PC-3 (cell line): Measurements from ENCODE around the gene LENG9. TPM values are rescaled to one million over a fixed set of nuclear protein-coding genes. Genes with fewer than 3 reads are reported as not detected.
"Not testable (repeated sequence)": the region's sequence is repeated elsewhere in the genome, so short reads cannot be mapped to it uniquely, and the experiment has no call there.

Experiments
- ATAC-seq: fragments of 200-7000 bp; cut with Tn5 transposase; 2 replicates; pipeline ENCODE4 v1.9.1; 2020; ENCODE audit warnings: mild to moderate bottlenecking, moderate library complexity
- BruUV-seq: library from RNA; stranded (reverse); fragments of 400-500 nt; replicated peaks from 2 replicates; lab custom pipeline; 2021; lab: Mats Ljungman, UMichigan
- CTCF ChIA-PET: fragments of 300-600 bp; sonication (Branson Sonifier 250); formaldehyde crosslinking; loops from one replicate; lab custom pipeline; 2022; ENCODE audit warnings: antibody characterized with exemption; lab: Charles Lee
- POLR2A ChIA-PET: fragments of 300-600 bp; sonication (Branson Sonifier 250); formaldehyde crosslinking; loops from one replicate; lab custom pipeline; 2022; ENCODE audit warnings: antibody characterized with exemption; ENCODE audit not compliant: unreplicated experiment; lab: Charles Lee
- DNase-seq: peaks from one replicate; pipeline ENCODE4 v3.0.0-alpha.2; 2015
- H2AFZ ChIP-seq: fragments of 300-600 bp; sonication (generic); 2 replicates; pipeline ENCODE4 v1.6.0; 2016; ENCODE audit warnings: antibody characterized with exemption, low read length
- H3F3A ChIP-seq: fragments of 300-600 bp; sonication (generic); one replicate; pipeline ENCODE4 v1.6.0; 2017; ENCODE audit warnings: antibody characterized with exemption, low read length, control low read depth, mild to moderate bottlenecking; ENCODE audit not compliant: unreplicated experiment
- H3K27ac ChIP-seq: fragments of 300-600 bp; sonication (generic); 2 replicates; pipeline ENCODE4 v1.5.1; 2016; ENCODE audit warnings: mild to moderate bottlenecking, low read length
- H3K27me3 ChIP-seq: fragments of 300-600 bp; sonication (generic); 2 replicates; pipeline ENCODE4 v1.6.1; 2016; ENCODE audit warnings: low read length, mixed read lengths
- H3K36me3 ChIP-seq: fragments of 300-600 bp; sonication (generic); 2 replicates; pipeline ENCODE4 v1.6.1; 2016; ENCODE audit warnings: low read depth, mixed run types, low read length, mixed read lengths
- H3K4me1 ChIP-seq: fragments of 300-600 bp; sonication (generic); 2 replicates; pipeline ENCODE4 v1.5.1; 2016; ENCODE audit warnings: low read length; ENCODE audit not compliant: insufficient read depth
- H3K4me2 ChIP-seq: fragments of 300-600 bp; sonication (generic); 2 replicates; pipeline ENCODE4 v1.6.0; 2016; ENCODE audit warnings: low read length
- H3K4me3 ChIP-seq: fragments of 300-600 bp; sonication (generic); 2 replicates; pipeline ENCODE4 v1.5.1; 2016; ENCODE audit warnings: mild to moderate bottlenecking, low read length, mixed read lengths
- H3K79me2 ChIP-seq: fragments of 300-600 bp; sonication (generic); 2 replicates; pipeline ENCODE4 v1.6.1; 2017; ENCODE audit warnings: low read length, mixed read lengths
- H3K9ac ChIP-seq: fragments of 300-600 bp; sonication (generic); 2 replicates; pipeline ENCODE4 v1.6.0; 2016; ENCODE audit warnings: mild to moderate bottlenecking, low read length
- H3K9me2 ChIP-seq: fragments of 300-600 bp; sonication (generic); replicated peaks from 2 replicates; pipeline ENCODE4 v1.6.1; 2016; ENCODE audit warnings: mixed run types, low read length, mixed read lengths
- H3K9me3 ChIP-seq: fragments of 300-600 bp; sonication (generic); 2 replicates; pipeline ENCODE4 v1.6.1; 2016; ENCODE audit warnings: low read length, mixed read lengths
- H4K20me1 ChIP-seq: fragments of 300-600 bp; sonication (generic); 2 replicates; pipeline ENCODE4 v1.6.1; 2016; ENCODE audit warnings: low read length, mixed read lengths
- EZH2 ChIP-seq: fragments of 300-600 bp; sonication (generic); IDR thresholded peaks from one replicate; pipeline ENCODE4 v1.6.1; 2017; ENCODE audit warnings: antibody characterized with exemption, mild to moderate bottlenecking, low read length; ENCODE audit not compliant: unreplicated experiment
- EZH2phosphoT487 ChIP-seq: fragments of 300-600 bp; sonication (generic); IDR thresholded peaks from 2 replicates; pipeline ENCODE4 v1.6.1; 2018; ENCODE audit warnings: mild to moderate bottlenecking, antibody characterized with exemption, low read length, borderline replicate concordance
- intact Hi-C: fragments of 100-400 bp; cut with micrococcal nuclease; formaldehyde crosslinking; loops from 2 replicates; pipeline ENCODE4 v1.9.0; 2023
- total RNA-seq: library from RNA; depleted of rRNA; stranded (reverse); fragments of >200 nt; gene quantifications from 2 replicates; pipeline ENCODE4 v1.2.3, GENCODE V29; 2014
- TF ChIP-seq, protein P1 (sequence below): fragments of 300-600 bp; sonication (generic); conservative IDR thresholded peaks from 2 replicates; pipeline ENCODE4 v1.5.1; 2017; ENCODE audit warnings: antibody characterized with exemption, low read depth, mild to moderate bottlenecking, low read length

Gene LENG9
- total RNA-seq, 1 experiment from 2014 or later, result 7.1 TPM

DNA sequence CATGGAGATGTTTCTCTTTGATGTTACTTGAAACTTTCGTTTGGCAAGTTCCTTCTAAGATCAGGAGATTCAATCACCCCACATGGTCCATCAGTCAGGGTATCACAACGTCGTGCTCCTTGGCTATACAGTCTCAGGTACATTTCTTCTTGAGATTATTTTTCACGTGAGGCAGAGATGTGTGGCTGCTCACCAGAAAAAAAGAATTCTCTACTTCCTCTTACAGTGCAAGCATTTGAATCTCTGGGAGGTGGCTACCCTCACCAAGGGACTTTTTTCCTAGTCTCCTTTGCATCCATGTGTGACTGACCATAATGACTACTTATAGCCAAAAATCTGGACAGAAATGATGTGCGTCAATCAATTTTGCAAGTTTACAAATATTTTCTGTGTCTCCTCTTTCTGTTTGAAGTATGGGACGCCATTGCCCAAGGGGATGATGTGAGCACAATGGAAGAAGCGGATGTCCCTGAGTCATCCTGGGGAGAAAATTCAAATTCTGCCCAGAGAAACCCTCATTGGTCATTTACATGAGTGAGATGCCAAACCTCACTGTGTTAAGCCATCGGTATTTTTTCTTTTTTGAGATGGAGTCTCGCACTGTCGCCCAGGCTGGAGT is 30.5 kb upstream of the LENG9 start:
- no peaks in the 10 kb centered on the region for H3K79me2 ChIP-seq
- no peak overlapping the region for H3K27ac ChIP-seq
- intact Hi-C loops, result no loop called here
- H3K4me3 ChIP-seq, result no peak overlapping the region
- H3F3A ChIP-seq, result no peaks in the 10 kb centered on the region
- ChIA-PET CTCF (no interaction called here), POLR2A (no interaction called here)
- H3K27me3 ChIP-seq, result peaks cover 86% of the 10 kb centered on the region
- no peaks in the 10 kb centered on the region for H3K9me3 ChIP-seq
- BruUV-seq, result no TSS peak
- no peaks in the 10 kb centered on the region for H3K9me2 ChIP-seq
- H3K9ac ChIP-seq, result no peak overlapping the region
- no peak overlapping the region for H3K4me2 ChIP-seq
- no peaks in the 10 kb centered on the region for H3K4me1 ChIP-seq
- no peak for TF ChIP-seq EZH2phosphoT487
- no peak for TF ChIP-seq EZH2
- TF ChIP-seq, protein P1, sequence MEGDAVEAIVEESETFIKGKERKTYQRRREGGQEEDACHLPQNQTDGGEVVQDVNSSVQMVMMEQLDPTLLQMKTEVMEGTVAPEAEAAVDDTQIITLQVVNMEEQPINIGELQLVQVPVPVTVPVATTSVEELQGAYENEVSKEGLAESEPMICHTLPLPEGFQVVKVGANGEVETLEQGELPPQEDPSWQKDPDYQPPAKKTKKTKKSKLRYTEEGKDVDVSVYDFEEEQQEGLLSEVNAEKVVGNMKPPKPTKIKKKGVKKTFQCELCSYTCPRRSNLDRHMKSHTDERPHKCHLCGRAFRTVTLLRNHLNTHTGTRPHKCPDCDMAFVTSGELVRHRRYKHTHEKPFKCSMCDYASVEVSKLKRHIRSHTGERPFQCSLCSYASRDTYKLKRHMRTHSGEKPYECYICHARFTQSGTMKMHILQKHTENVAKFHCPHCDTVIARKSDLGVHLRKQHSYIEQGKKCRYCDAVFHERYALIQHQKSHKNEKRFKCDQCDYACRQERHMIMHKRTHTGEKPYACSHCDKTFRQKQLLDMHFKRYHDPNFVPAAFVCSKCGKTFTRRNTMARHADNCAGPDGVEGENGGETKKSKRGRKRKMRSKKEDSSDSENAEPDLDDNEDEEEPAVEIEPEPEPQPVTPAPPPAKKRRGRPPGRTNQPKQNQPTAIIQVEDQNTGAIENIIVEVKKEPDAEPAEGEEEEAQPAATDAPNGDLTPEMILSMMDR, result no peak
- DNase-seq (no peak), ATAC-seq (no peak)
- no peak overlapping the region for H2AFZ ChIP-seq
- H4K20me1 ChIP-seq, result no peaks in the 10 kb centered on the region
- no peaks in the 10 kb centered on the region for H3K36me3 ChIP-seq

DNA sequence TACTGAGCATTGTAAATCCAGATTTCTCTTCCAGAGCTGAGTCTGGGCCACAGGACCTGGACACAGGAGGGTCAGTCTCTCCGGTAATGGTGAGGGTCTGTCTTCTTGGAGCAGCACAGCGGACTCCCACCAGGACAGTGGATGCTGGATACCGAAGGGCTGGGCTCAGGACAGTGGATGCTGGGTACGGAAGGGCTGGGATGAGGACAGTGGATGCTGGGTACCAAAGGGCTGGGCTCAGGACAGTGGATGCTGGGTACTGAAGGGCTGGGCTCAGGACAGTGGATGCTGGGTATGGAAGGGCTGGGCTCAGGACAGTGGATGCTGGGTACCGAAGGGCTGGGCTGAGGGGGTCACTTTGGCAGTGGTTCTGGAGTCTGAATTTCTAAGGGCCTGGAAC is 29.5 kb upstream of the LENG9 start:
- H3K4me2 ChIP-seq, H3K27ac ChIP-seq, H3K9me3 ChIP-seq, H3F3A ChIP-seq, ATAC-seq, H2AFZ ChIP-seq, H3K4me1 ChIP-seq, H3K36me3 ChIP-seq, H4K20me1 ChIP-seq, POLR2A ChIA-PET, H3K79me2 ChIP-seq, H3K4me3 ChIP-seq, intact Hi-C loops, H3K9ac ChIP-seq, DNase-seq, CTCF ChIA-PET, BruUV-seq, H3K9me2 ChIP-seq: not testable (repeated sequence)
- peaks cover 87% of the 10 kb centered on the region for H3K27me3 ChIP-seq

DNA sequence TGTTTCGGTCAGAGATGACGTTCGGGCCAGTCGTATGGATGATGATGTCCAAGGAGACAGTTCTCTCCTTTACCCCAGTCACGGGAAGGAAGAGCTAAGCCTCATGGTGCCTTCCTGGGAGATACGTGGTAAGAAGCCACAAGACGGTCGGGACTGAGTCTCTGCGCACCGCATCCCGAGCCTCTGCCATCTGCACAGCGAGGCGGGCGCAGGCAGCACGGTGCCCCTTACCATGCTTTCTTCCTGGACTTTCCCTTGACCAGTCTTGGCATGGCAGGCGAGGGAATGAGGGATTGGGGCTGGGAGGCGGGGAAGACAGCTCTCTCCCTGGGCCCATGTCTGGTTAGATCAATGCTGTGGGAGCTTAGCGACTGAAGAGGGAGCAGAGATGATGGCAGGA is 29.0 kb upstream of the LENG9 start:
- Histone ChIP-seq H3K4me2 (no peak overlapping the region), H3K9me2 (no peaks in the 10 kb centered on the region), H3K79me2 (no peaks in the 10 kb centered on the region), H4K20me1 (no peaks in the 10 kb centered on the region), H3F3A (no peaks in the 10 kb centered on the region), H3K9ac (no peak overlapping the region), H2AFZ (no peak overlapping the region), H3K27ac (no peak overlapping the region), H3K36me3 (no peaks in the 10 kb centered on the region), H3K4me1 (no peaks in the 10 kb centered on the region), H3K9me3 (no peaks in the 10 kb centered on the region), H3K27me3 (peaks cover 84% of the 10 kb centered on the region), H3K4me3 (no peak overlapping the region)
- DNase-seq (no peak), ATAC-seq (no peak)
- no TSS peak for BruUV-seq
- intact Hi-C loops, result no loop called here
- ChIA-PET POLR2A (no interaction called here), CTCF (no interaction called here)
- TF ChIP-seq, protein P1, result no peak
- TF ChIP-seq EZH2phosphoT487 (no peak), EZH2 (no peak)
